GM19463 (cell line): Measurements from ENCODE around the gene DMD.

ENCODE experiments used
- ATAC-seq: cut with Tn5 transposase; IDR thresholded peaks from one replicate; pipeline ENCODE4 v1.9.1; 2021; ENCODE audit warnings: mild to moderate bottlenecking, moderate library complexity; ENCODE audit not compliant: unreplicated experiment

Gene DMD

DNA sequence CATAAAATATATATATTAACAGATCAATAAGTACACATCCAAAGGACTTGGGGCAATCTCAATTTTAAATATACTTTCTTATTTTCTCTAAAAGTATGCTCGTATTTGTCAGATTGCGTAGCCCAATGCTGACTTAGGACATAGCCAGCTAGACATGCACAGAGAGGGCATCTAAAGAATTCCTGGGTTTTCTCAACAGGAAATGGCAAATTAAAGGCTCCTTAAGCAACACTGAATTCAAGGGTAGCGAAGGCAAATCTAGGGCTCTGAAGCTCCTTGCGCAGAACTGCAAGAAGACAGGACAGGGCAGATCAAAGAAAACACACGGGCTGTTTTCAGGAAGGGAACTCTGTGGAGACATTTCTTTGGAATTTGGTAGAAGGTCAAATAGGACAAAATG lies 2044.9 kb downstream of the DMD start:
- no peak for ATAC-seq

GRCh38 chrX:31165241-31166035 lies 2045.9 kb downstream of the DMD start:
- ATAC-seq, result no peak

GRCh38 chrX:31154946-31155345 lies 2056.4 kb downstream of the DMD start:
- ATAC-seq, result no peak

DNA sequence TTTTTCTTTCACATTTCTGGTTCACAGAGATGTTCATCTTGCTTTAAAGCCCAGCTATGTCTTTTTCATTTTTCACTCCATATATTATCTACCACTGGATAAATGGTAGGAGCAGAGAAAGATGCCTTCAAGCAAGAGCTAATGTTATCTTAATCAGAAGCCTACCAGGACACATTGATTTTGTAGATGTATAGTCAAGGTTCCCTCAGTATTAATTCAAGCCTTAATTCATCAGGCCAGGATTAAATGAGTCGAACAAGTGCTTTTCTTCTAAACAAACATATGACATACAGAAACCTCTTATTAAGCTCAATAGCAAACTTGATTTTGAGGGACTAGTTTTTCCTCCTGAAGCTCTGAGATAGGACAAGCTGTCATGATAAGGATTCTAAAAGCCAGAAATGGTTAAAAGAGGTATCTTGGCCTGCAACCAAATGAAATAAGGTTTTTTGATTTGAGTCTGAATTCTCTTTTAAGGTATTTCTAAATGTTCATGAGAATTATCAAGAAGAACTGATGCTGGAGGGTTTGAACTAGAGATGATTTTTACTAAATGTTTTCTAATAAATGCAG lies 2057.8 kb downstream of the DMD start:
- ATAC-seq, result no peak

DNA sequence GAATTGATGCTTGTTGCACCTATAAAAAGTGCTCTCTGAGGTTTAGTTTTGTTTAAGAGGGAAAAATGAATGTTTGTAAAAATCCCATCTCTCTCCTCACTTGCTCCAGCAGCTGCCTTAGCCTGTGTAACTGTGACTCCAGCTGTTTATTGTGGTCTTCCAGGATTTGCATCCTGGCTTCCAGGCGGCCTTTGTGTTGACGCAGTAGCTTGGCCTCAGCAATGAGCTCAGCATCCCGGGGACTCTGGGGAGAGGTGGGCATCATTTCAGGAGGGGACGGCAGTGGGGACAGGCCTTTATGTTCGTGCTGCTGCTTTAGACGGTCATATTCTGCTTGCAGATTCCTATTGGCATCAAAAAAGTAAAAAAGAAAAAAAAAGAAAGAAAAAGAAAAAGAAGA lies 2064.2 kb downstream of the DMD start:
- no peak for ATAC-seq

DNA sequence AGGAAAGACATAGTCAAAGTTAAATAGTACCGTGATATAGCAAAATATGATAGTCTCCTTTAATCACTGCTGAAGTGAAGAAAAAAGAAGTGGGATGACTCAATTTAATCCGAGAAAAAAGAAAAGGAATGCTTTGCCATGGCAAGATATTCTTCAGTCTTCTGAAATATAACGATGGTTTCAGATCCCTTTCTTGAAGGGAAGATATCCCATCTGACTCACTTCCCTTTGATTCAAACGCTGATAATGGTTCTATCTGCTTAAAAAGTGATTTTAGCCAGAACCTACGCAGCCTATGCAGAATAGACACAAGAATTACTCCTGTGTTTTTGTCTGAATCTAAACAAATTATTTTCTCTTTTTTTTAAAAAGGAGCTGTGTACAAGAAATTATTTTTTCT lies 2071.4 kb downstream of the DMD start:
- ATAC-seq, result no peak

DNA sequence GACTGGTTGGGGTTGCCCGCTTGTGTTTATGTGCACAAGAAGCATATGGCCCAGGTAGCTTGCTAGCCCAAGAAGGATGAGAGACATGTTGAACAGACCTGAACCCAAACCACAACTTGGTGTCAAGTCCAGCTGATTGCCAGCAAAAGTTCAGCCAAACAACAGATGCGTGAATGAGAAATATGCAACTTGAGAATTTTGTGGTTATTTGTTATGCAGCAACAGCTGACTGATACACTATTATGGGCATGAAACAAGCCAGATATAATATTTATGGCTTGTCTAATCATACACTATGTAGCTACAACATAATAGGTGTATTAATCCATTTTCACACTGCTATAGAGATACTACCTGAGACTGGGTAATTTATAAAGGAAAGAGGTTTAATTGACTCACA lies 2073.2 kb downstream of the DMD start:
- no peak for ATAC-seq

- peak; percentile 89 for ATAC-seq
Observed at GRCh38 chrX:31136144-31136611, 2075.2 kb downstream of the DMD start.

- ATAC-seq, result no peak
Observed at GRCh38 chrX:31132821-31133241, 2078.5 kb downstream of the DMD start.

DNA sequence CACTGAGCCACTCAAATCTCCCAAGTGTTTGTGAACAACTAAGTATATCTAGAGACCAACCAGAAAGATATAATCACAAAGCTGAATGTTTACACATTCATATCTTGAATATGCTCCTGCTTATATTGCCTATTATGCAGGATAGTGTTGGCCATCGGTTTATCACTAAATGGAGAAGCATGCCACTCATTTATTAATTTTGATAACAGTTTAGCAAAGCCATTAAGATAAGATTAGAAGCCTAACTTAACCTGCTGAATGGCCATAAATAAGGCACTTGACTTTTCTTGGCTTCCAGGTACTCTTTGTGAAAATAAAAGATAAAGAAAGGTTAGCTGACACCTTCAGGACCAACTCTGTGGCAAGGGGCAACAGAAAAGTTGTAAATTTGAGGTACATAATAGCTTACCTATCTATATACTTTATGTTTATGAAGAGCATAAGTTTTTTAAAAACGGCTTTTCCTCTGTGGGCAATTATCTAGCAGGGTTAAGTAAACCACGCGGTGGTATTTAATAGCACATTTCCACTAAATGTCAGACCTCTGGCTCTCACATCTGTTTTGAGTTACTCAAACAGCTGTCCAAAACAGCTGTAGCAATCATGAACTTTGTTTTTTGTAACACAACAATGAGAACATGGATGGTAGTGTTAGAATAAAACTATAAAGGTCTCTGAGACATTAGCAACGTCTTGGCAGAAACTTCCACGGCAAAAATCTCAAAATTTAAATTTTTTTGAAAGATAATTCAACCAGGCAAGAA lies 2080.7 kb downstream of the DMD start:
- ATAC-seq, result no peak

DNA sequence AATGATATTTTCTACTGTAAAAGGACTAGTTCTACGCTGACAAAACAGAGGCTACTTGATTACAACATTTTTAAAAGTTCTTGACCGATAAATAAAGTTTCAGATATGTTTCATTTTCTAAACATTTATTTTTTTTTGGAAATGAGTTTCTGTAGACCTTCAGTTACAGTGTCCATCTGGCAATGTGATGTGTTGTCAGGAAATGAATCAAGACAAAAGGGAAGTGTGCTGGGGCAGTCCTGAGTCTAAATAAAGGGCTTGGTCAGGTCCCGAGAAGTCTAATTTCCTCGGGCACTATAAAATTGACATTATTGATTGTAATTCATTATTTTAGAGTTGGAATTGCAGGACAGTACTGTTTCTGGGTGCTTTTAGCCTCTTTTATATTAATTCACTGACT lies 2082.5 kb downstream of the DMD start:
- no peak for ATAC-seq

DNA sequence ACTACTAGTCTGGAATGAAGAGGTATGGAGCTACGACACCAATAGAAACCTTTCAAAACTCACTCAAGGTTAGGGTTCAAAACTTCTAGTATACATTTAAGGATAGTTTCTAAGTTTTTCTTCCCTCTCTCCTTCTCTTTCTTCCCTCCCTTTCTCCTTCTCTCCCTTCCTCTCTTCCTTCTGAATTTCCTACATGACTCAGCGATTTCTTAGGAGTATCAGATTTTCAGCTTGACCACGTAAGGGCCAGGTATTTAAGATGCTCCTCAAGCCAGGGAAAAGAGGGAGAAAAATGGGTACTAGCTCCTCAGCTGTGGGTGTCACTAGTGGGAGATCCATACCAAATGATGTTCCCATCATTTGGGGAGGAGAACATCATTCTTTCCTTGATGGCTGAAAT lies 2083.6 kb downstream of the DMD start:
- no peak for ATAC-seq

GRCh38 chrX:31126205-31126604 lies 2085.1 kb downstream of the DMD start:
- ATAC-seq, result no peak

DNA sequence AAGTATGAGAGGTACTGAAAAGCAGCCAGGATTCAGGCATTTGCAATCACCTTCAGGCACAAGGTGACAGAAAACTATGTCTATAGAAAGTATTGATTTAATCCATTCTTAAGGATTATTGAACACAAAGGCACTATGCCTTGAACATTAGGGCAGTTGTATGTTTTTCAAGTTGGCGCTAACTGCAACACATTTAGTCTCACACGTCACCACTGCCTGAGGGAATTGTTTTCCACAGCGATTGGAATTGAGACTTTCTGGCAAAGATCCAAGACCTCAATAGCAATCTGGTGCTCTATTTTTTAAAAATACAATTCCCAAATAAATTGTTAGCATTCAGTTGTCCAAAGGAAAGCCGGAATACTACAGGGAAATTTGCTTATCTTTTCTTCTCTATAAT lies 2086.8 kb downstream of the DMD start:
- ATAC-seq, result no peak

GRCh38 chrX:31123335-31123734 lies 2088.0 kb downstream of the DMD start:
- ATAC-seq, result no peak

- ATAC-seq, result no peak
Observed at GRCh38 chrX:31117266-31117665, 2094.1 kb downstream of the DMD start.

GRCh38 chrX:31115398-31115797 lies 2096.0 kb downstream of the DMD start:
- no peak for ATAC-seq

- ATAC-seq, result no peak
Observed at GRCh38 chrX:31114858-31115257, 2096.5 kb downstream of the DMD start.

- ATAC-seq, result peak; percentile 57
Observed at GRCh38 chrX:31112226-31112999, 2098.9 kb downstream of the DMD start.

- no peak for ATAC-seq
Observed at GRCh38 chrX:31110657-31111056, 2100.7 kb downstream of the DMD start.

GRCh38 chrX:31099536-31100090 lies 2111.7 kb downstream of the DMD start:
- peak; percentile 85 for ATAC-seq
